Urinary bladder (tissue), 4 donors: ENCODE data around the gene ZNF181. TPM values are rescaled to one million over a fixed set of nuclear protein-coding genes. Genes with fewer than 3 reads are reported as not detected.

Experiments used
- DNase-seq: peaks from one replicate; pipeline ENCODE4 v3.0.0-alpha.2; 2015; ENCODE audit errors: extremely low spot score
- H3K27ac ChIP-seq: one replicate; pipeline ENCODE4 v1.5.1; 2013; ENCODE audit warnings: low read depth, mild to moderate bottlenecking, moderate library complexity
- H3K36me3 ChIP-seq: one replicate; pipeline ENCODE4 v1.6.1; 2013; ENCODE audit warnings: mild to moderate bottlenecking, moderate library complexity; ENCODE audit not compliant: insufficient read depth
- H3K4me1 ChIP-seq: one replicate; pipeline ENCODE4 v1.6.1; 2013; ENCODE audit warnings: mild to moderate bottlenecking, moderate library complexity; ENCODE audit not compliant: insufficient read depth
- H3K4me3 ChIP-seq: one replicate; pipeline ENCODE4 v1.5.1; 2013; ENCODE audit warnings: low read depth, low read length
- WGBS: extraction: QIAGEN DNeasy Blood & Tissue Kit; methylation state at CpG from one replicate; pipeline ENCODE4 v1.1.7; 2013; 5-methylcytosine and 5-hydroxymethylcytosine counted together
- polyA plus RNA-seq: library from polyadenylated mRNA; stranded (reverse); fragments of 200-250 nt; gene quantifications from one replicate; pipeline ENCODE4 v1.2.3, GENCODE V29; 2013
- total RNA-seq: library from RNA; depleted of rRNA; stranded (reverse); fragments of >200 nt; gene quantifications from one replicate; pipeline ENCODE4 v1.2.3, GENCODE V29; 2014
- donor health status: healthy with polysubstance abuse.
- donor health status: healthy.

The ZNF181 gene
- total and polyA plus RNA-seq, 2 donors: 17.0 to 37.0 TPM

DNA sequence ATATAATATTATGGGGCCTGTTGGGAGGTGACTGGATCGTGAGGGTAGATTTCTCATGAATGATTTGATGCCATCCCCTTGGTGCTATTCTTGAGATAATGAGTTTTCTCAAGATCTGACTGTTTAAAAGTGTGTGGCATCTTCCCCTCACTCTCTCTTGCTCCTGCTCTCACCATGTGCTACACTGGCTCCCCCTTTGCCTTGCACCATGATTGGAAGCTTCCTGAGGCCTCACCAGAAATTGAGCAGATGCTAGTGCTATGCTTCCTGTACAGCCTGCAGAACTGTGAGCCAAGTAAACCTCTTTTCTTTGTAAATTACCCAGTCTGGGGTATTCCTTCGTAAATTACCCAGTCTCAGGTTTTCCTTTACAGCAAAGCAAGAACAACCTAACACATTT is 40.8 kb downstream of the ZNF181 start:
- Histone ChIP-seq H3K36me3 (no peaks in the 10 kb centered on the region), H3K27ac (no peak overlapping the region), H3K4me3 (no peak overlapping the region), H3K4me1 (no peaks in the 10 kb centered on the region)
- no peak for DNase-seq
- 66% methylated on average over 2 of the region's 2 CpGs for WGBS

DNA sequence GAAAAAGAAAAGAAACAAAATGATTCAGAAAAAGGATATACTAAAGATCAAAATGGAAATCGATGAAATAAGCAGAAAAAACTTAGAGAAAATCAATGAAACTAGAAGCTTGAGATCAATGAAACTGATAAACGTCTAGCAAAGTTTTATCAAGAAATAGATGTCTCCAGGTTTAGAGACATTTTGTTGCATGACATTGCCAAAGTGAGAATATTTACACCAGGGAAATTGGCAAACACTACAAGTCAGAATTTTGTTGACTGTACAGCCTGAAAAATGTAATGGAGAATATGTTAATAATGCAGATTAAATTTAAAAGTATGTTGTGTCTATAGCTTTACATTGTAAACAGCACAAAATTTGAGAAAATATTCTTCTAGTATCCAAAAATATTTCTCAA is 44.3 kb downstream of the ZNF181 start:
- Histone ChIP-seq H3K4me3 (no peak overlapping the region), H3K27ac (no peak overlapping the region), H3K36me3 (no peaks in the 10 kb centered on the region), H3K4me1 (no peaks in the 10 kb centered on the region)
- WGBS: 75% methylated on average over 2 of the region's 2 CpGs
- DNase-seq: no peak

DNA sequence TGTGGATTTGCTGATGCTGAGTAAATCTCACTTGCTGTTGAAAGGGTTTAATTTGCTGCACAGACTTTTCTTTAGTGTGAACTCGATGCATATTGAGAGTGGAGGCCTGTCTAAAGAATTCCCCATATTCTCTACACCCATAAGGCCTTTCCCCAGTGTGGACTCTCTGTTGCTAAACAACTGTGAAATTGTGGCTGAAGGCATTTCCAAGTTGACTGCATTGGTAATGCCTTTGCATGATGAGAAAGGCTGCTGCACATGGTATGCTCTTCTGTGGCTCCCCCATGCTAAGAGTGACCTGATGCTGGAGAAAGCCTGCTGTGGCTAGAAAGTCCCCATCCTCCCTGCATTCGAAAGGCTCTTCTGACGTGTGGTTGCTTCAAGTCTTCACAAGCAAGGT is 45.6 kb downstream of the ZNF181 start:
- H3K36me3 ChIP-seq: no peaks in the 10 kb centered on the region
- no peak overlapping the region for H3K4me3 ChIP-seq
- no peak overlapping the region for H3K27ac ChIP-seq
- no peak for DNase-seq
- H3K4me1 ChIP-seq: no peaks in the 10 kb centered on the region
- WGBS: 62% methylated on average over 3 of the region's 3 CpGs

DNA sequence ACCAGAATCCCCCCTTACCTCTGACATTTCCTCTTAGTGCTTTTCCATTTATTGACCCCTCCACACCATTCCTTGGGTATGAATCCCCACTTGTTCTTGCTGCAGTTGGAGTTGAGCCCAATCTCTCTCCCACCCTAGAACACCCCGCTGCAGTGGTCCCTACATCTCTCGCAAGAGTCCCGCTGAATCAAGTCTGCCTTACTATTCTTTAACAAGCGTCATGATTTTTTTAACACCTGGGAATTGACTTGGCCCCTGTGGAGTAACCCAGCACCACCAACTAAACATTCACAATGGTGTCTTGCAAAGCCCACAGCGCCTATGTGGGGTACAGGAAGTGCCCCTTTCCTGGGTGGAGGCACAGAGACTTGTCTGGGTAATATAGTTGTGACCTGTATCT is 52.2 kb downstream of the ZNF181 start:
- Histone ChIP-seq H3K36me3 (no peaks in the 10 kb centered on the region), H3K4me1 (no peaks in the 10 kb centered on the region), H3K27ac (no peak overlapping the region), H3K4me3 (no peak overlapping the region)
- no peak for DNase-seq
- WGBS: 76% methylated on average over 5 of the region's 5 CpGs

DNA sequence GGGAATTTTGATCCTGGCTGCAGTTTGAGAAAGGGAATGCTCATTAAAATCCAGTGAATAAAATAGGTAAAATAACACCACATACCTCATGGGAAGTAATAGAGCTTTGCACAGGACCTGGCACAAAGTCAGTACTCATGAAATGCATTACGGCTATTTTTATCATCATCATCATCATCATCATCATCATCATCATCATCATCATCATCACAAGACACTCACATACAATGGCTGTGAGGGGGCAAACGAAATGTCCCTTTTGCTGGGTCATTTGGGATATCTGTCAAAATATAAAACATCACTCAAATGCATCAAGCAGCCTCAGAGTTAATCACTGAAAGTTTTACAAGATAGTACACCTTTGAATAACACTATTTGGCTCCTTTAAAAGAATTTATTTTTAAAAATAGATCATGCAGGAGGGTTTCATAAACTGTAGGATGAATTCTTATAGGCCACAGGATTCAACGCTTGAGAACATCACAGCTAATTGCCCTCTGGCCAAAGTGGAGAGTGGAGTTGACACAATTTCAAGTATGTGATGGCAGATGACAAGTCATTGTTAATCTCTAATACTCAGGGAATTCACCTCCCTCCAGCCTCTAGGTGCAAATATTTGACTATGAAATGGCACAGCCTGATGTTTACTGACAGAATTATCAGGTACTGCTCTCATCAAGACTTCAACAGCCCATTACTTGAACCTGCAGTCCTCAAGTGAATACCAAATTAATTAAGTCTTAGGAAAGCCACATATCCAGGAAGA is 53.2 kb downstream of the ZNF181 start:
- Histone ChIP-seq H3K36me3 (no peaks in the 10 kb centered on the region), H3K4me3 (no peak overlapping the region), H3K4me1 (no peaks in the 10 kb centered on the region), H3K27ac (no peak overlapping the region)
- WGBS: 67% methylated on average over 3 of the region's 3 CpGs
- no peak for DNase-seq

DNA sequence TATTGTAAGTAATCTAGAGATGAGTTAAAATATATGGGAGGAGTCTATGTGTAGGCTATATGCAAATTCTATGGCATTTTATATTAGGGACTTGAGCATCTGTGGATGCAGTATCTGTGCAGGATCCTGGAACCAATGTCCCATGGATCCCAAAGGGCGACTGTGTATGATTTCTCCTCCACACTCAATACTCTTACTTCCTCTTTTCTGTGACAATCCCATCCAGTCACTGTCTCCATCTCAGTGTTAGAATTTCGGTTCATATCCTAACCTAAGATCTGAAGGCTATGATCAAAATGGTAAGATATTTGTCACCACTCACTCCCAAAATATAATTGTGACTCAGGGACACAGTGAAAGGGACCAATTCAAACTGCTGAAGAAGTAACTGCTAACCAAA is 54.0 kb downstream of the ZNF181 start:
- 58% methylated on average over 2 of the region's 2 CpGs for WGBS
- no peak for DNase-seq

DNA sequence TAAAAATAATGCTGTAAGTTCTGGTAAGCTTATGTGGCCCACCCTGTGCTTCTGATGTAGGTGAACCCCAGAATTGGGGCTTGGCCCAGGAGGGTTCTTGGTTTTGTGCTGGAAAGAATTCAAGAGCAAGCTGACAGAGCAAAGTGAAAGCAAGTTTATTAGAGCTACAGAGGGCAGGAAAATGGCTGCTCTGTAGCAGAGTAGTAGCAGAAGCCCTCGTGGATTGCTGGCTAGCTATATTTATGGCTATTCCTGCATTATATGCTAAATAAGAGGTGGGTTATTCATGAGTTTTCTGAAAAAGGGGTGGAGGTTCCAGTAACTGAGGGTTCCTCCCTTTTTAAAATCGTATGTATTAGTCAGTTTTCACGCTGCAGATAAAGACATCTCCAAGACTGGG is 59.5 kb downstream of the ZNF181 start:
- Histone ChIP-seq H3K4me3 (no peak overlapping the region), H3K4me1 (no peaks in the 10 kb centered on the region), H3K36me3 (no peaks in the 10 kb centered on the region), H3K27ac (no peak overlapping the region)
- 71% methylated on average over 3 of the region's 3 CpGs for WGBS
- no peak for DNase-seq

More for the DNA sequence above, 54.0 kb downstream of the ZNF181 start:
- no peaks in the 10 kb centered on the region for H3K4me1 ChIP-seq
- no peak overlapping the region for H3K27ac ChIP-seq
- no peak overlapping the region for H3K4me3 ChIP-seq
- H3K36me3 ChIP-seq: no peaks in the 10 kb centered on the region

DNA sequence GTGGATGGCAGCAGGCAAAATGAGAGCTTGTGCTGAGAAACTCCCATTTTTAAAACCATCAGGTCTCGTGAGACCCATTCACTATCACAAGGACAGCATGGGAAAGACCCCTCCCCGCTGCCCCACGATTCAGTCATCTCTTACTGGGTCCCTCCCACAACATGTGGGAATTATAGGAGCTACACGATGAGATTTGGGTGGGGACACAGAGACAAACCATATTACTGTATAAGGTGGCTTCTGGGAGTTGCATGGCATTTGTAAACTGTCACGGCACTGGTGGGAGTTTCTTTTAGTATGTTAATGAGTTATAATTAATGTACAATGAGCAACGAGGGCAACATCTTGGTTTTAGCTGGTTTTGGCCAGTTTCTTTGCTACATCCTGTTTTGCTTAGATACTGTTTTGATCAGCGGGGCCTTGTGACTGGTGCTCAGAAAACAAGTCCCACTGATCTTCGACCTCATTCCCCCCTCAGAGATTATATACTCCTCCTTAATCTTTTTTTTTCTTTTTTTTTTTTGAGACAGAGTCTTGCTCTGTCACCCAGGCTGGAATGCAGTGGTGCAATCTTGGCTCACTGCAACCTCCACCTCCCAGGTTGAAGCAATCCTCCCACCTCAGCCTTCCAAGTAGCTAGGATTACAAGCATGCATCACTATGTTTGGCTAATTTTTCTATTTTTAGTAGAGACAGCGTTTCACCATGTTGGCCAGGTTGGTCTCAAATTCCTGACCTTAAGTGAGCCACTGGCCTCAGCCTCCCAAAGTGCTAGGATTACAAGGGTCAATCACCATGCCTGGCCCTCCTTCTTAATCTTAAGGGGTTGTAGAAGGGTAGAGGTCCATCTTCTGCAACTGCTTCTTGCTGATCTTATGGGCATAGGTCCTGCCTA is 60.3 kb downstream of the ZNF181 start:
- Histone ChIP-seq H3K4me3 (no peak overlapping the region), H3K4me1 (no peaks in the 10 kb centered on the region), H3K36me3 (no peaks in the 10 kb centered on the region), H3K27ac (no peak overlapping the region)
- 71% methylated on average over 9 of the region's 9 CpGs for WGBS
- DNase-seq: no peak

Other genes with a start within 250 kb of the ZNF181 start
- gene SCGB2B2, start 57.1 kb upstream of the ZNF181 start, total RNA-seq: 0.32 TPM
- gene SCGB2B2, start 57.1 kb upstream of the ZNF181 start, polyA plus RNA-seq: 0.20 TPM
- 77.5 TPM for gene ZNF302, start 56.6 kb upstream of the ZNF181 start, total RNA-seq
- 24.4 TPM for gene ZNF302, start 56.6 kb upstream of the ZNF181 start, polyA plus RNA-seq
- gene ZNF599, start 39.0 kb downstream of the ZNF181 start, total RNA-seq: 9.5 TPM
- 9.0 TPM for gene ZNF599, start 39.0 kb downstream of the ZNF181 start, polyA plus RNA-seq
- 5.2 TPM for gene ZNF30, start 192.7 kb downstream of the ZNF181 start, total RNA-seq
- 2.2 TPM for gene ZNF30, start 192.7 kb downstream of the ZNF181 start, polyA plus RNA-seq
- 12.5 TPM for gene ZNF792, start 230.0 kb downstream of the ZNF181 start, total RNA-seq
- 3.9 TPM for gene ZNF792, start 230.0 kb downstream of the ZNF181 start, polyA plus RNA-seq